K562 (cell line): ENCODE data around the gene STARD13. TPM values are rescaled to one million over a fixed set of nuclear protein-coding genes. Genes with fewer than 3 reads are reported as not detected.

ENCODE experiments used
- ATAC-seq: fragments of 200-7000 bp; cut with Tn5 transposase; 3 replicates; pipeline ENCODE4 v1.9.1; 2020; ENCODE audit warnings: moderate library complexity
- BruUV-seq: library from RNA; stranded (reverse); fragments of 400-500 nt; replicated peaks from 2 replicates; lab custom pipeline; 2021; lab: Mats Ljungman, UMichigan
- CTCF ChIA-PET: fragments of 300-600 bp; formaldehyde crosslinking; extraction: SDS; loops from one replicate; lab custom pipeline; 2021; ENCODE audit warnings: low intra/inter-chr PET ratio; lab: Yijun Ruan, JAX
- POLR2A ChIA-PET: fragments of 300-600, 350-650 bp; sonication (Branson Sonifier 250); formaldehyde crosslinking; extraction: SDS; loops from one replicate; lab custom pipeline; 2021; ENCODE audit warnings: antibody characterized with exemption, inconsistent platforms; lab: Yijun Ruan, JAX
- DNase-seq, 4 experiments: peaks; one replicate each; pipeline versions ENCODE4 v3.0.0 to v3.0.0-alpha.2; 2011 to 2018; ENCODE audit warnings: low spot score in 3 of 4, mixed read lengths in 3 of 4; ENCODE audit errors: extremely low read depth in 1 of 4
- FAIRE-seq: peaks from 2 replicates; lab custom pipeline; 2011; peaks lifted over from hg19 to GRCh38; lab: Jason Lieb, UNC
- H2AFZ ChIP-seq: 2 replicates; pipeline ENCODE4 v1.6.0; 2011; ENCODE audit warnings: low read depth, low read length, control low read depth, inconsistent platforms
- H3K27ac ChIP-seq: fragments of 200-600 bp; 3 replicates; pipeline ENCODE4 v1.8.0; 2011; ENCODE audit warnings: low read depth, mild to moderate bottlenecking, control low read depth, inconsistent platforms, low read length, moderate library complexity, mixed read lengths; ENCODE audit errors: extremely low read depth
- H3K27me3 ChIP-seq, 2 experiments: fragments of 300-600 bp in 1 of 2; 2 replicates in 1 of 2; 3 replicates in 1 of 2; pipeline versions ENCODE4 v1.6.0 to v1.8.0; 2011; ENCODE audit warnings: inconsistent platforms in 2 of 2, low read length in 2 of 2, mild to moderate bottlenecking in 1 of 2, mixed read lengths in 1 of 2, moderate library complexity in 1 of 2; ENCODE audit not compliant: control insufficient read depth in 2 of 2, insufficient read depth in 2 of 2
- H3K36me3 ChIP-seq: fragments of 300-600 bp; 3 replicates; pipeline ENCODE4 v1.8.0; 2011; ENCODE audit warnings: mild to moderate bottlenecking, low read length, inconsistent platforms; ENCODE audit not compliant: control insufficient read depth, insufficient read depth
- H3K4me1 ChIP-seq, 2 experiments: fragments of 200-600 bp in 1 of 2; replicated peaks in 1 of 2; 2 replicates in 1 of 2; 3 replicates in 1 of 2; pipeline versions ENCODE4 v1.5.1 to v1.8.0; 2011; ENCODE audit warnings: inconsistent platforms in 2 of 2, low read length in 2 of 2, mild to moderate bottlenecking in 1 of 2, mixed read lengths in 1 of 2, moderate library complexity in 1 of 2; ENCODE audit not compliant: control insufficient read depth in 2 of 2, insufficient read depth in 2 of 2
- H3K4me2 ChIP-seq: 2 replicates; pipeline ENCODE4 v1.6.1; 2011; ENCODE audit warnings: low read length, control low read depth, inconsistent platforms, mixed read lengths; ENCODE audit not compliant: insufficient read depth
- H3K4me3 ChIP-seq: fragments of 200-600 bp; sonication (generic), shearing (Covaris generic); 2 replicates; pipeline ENCODE4 v1.5.1; 2016; ENCODE audit warnings: control low read depth, inconsistent platforms
- H3K79me2 ChIP-seq: fragments of 200-600 bp; 3 replicates; pipeline ENCODE4 v1.8.0; 2011; ENCODE audit warnings: low read length, inconsistent platforms; ENCODE audit not compliant: control insufficient read depth, insufficient read depth
- H3K9ac ChIP-seq, 2 experiments: 2 replicates each; pipeline versions ENCODE4 v1.6.0 to v1.6.1; 2011; ENCODE audit warnings: low read depth in 2 of 2, low read length in 2 of 2, control low read depth in 1 of 2, inconsistent platforms in 1 of 2, mild to moderate bottlenecking in 1 of 2, mixed read lengths in 1 of 2; ENCODE audit not compliant: insufficient read depth in 1 of 2
- H3K9me1 ChIP-seq: one replicate; pipeline ENCODE4 v1.6.0; 2011; ENCODE audit warnings: inconsistent platforms, mild to moderate bottlenecking, low read length, moderate library complexity; ENCODE audit not compliant: control insufficient read depth, insufficient read depth
- H3K9me3 ChIP-seq: replicated peaks from 2 replicates; pipeline ENCODE4 v1.5.1; 2011; ENCODE audit warnings: low read depth, low read length, inconsistent platforms; ENCODE audit not compliant: control insufficient read depth, insufficient read depth
- H4K20me1 ChIP-seq: replicated peaks from 2 replicates; pipeline ENCODE4 v1.6.1; 2011; ENCODE audit warnings: low read length, inconsistent platforms, mixed read lengths; ENCODE audit not compliant: control insufficient read depth, insufficient read depth
- NFRKB ChIP-seq: fragments of 450-650 bp; IDR thresholded peaks from 2 replicates; pipeline ENCODE4 v1.6.1; 2016; ENCODE audit warnings: low read depth
- RBBP5 ChIP-seq: fragments of 200-600 bp; sonication (generic); IDR thresholded peaks from 2 replicates; pipeline ENCODE4 v1.6.1; 2012; ENCODE audit warnings: borderline replicate concordance, mild to moderate bottlenecking, low read length, control low read depth, inconsistent platforms; ENCODE audit not compliant: insufficient read depth, poor library complexity, severe bottlenecking
- ZKSCAN8 ChIP-seq: fragments of 200-800 bp; sonication (Bioruptor generic); IDR thresholded peaks from 2 replicates; pipeline ENCODE4 v1.6.1; 2016; ENCODE audit warnings: missing genetic modification characterization, missing compliant biosample characterization
- ZNF644 ChIP-seq: fragments of 200-800 bp; sonication (Bioruptor generic); IDR thresholded peaks from 2 replicates; pipeline ENCODE4 v1.6.1; 2016; ENCODE audit warnings: low read depth, missing genetic modification characterization, missing compliant biosample characterization
- WGBS: fragments of 100-300 bp; shearing (Covaris generic); methylation state at CpG from one replicate; pipeline ENCODE4 v1.1.6; 2016; ENCODE audit warnings: low coverage, mixed read lengths; ENCODE audit not compliant: insufficient coverage; ENCODE audit errors: missing lambda C conversion rate; 5-methylcytosine and 5-hydroxymethylcytosine counted together
- in situ Hi-C: fragments of 300-500 bp; cut with MboI; formaldehyde crosslinking; loops from 4 replicates; pipeline ENCODE4 v1.15.0; 2018; ENCODE audit warnings: inconsistent platforms, mixed read lengths
- intact Hi-C: fragments of 100-400 bp; cut with micrococcal nuclease; formaldehyde crosslinking; loops from 2 replicates; pipeline ENCODE4 v1.14.2; 2022
- polyA plus RNA-seq, 8 experiments: library from polyadenylated mRNA; depleted of rRNA in 4 of 8; stranded (reverse) in 5 of 8; unstranded in 3 of 8; fragments of >200 nt; fragmentation: Nextera tagmentation in 2 of 8; fragmentation: Illumina TruSeq in 1 of 8; extraction: Ambion mirVana in 2 of 8; extraction: Trizol in 1 of 8; gene quantifications; 2 replicates each; pipeline versions ENCODE4 v1.2.1 to v1.2.3, GENCODE V29; 2011 to 2014; ENCODE audit warnings: inconsistent platforms in 1 of 8, missing spikeins in 1 of 8
- total RNA-seq, 7 experiments: library from RNA; depleted of rRNA in 6 of 7; stranded (reverse); fragments of >200 nt in 6 of 7; fragmentation: Illumina TruSeq in 2 of 7; extraction: Trizol in 2 of 7; gene quantifications; 2 replicates each; pipeline versions ENCODE4 v1.2.1 to v1.2.3, GENCODE V29; 2011 to 2021; ENCODE audit warnings: low replicate concordance in 1 of 7
- TF ChIP-seq, protein P1 (sequence below): fragments of 250-450 bp; sonication (Bioruptor Pico); IDR thresholded peaks from 2 replicates; pipeline ENCODE4 v1.5.0; 2021; ENCODE audit warnings: mild to moderate bottlenecking, borderline replicate concordance
- TF ChIP-seq, protein P2 (sequence below): fragments of 450-650 bp; IDR thresholded peaks from 2 replicates; pipeline ENCODE4 v1.7.0; 2016; ENCODE audit warnings: borderline replicate concordance

The STARD13 gene
- total and polyA plus RNA-seq, 9 of the 15 experiments (the other 6 are each of a cell fraction or from before 2014, with no cell fraction given) = 0.11 TPM; not detected in 8

DNA sequence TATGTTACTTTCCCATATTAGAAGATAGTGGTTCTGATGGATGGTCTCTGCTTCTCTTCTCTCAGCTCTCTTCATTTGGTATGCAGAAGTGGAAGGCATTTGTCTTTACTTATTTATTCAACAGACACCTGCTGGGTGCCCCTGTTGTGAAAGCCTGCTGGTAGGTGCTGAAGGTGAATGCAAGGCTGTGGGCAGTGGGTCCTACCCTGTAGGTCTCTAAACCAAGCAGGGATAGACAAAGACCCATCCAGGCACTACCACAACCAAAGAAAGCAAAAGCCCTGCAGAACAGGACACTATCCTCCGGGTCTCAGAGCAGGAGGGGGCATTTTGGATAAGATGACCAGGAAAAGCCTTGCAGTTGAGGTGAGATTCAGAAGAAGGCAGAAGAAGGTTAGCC, 106.1 kb downstream of the STARD13 start:
- intact Hi-C loops (no loop called here), in situ Hi-C loops (no loop called here)
- 0% methylated on average over 1 of the region's 1 CpG for whole genome bisulfite sequencing
- no peaks in the 10 kb centered on the region for H3K4me1 ChIP-seq
- ChIA-PET POLR2A (no interaction called here), CTCF (no interaction called here)
- no peak overlapping the region for H3K4me3 ChIP-seq
- H3K9ac ChIP-seq = no peak overlapping the region
- H3K4me2 ChIP-seq = no peak overlapping the region
- H3K27ac ChIP-seq = no peak overlapping the region
- H3K36me3 ChIP-seq = no peaks in the 10 kb centered on the region
- H2AFZ ChIP-seq = no peak overlapping the region
- BruUV-seq = no TSS peak
- H3K79me2 ChIP-seq = no peaks in the 10 kb centered on the region
- no peak for FAIRE-seq
- H3K27me3 ChIP-seq = no peaks in the 10 kb centered on the region
- H3K9me3 ChIP-seq = no peaks in the 10 kb centered on the region
- no peaks in the 10 kb centered on the region for H3K9me1 ChIP-seq
- no peak for DNase-seq
- H4K20me1 ChIP-seq = no peaks in the 10 kb centered on the region
- TF ChIP-seq NFRKB (no peak), ZNF644 (no peak), RBBP5 (no peak), ZKSCAN8 (CRISPR knock-in tag) (no peak)
- TF ChIP-seq, protein P1, sequence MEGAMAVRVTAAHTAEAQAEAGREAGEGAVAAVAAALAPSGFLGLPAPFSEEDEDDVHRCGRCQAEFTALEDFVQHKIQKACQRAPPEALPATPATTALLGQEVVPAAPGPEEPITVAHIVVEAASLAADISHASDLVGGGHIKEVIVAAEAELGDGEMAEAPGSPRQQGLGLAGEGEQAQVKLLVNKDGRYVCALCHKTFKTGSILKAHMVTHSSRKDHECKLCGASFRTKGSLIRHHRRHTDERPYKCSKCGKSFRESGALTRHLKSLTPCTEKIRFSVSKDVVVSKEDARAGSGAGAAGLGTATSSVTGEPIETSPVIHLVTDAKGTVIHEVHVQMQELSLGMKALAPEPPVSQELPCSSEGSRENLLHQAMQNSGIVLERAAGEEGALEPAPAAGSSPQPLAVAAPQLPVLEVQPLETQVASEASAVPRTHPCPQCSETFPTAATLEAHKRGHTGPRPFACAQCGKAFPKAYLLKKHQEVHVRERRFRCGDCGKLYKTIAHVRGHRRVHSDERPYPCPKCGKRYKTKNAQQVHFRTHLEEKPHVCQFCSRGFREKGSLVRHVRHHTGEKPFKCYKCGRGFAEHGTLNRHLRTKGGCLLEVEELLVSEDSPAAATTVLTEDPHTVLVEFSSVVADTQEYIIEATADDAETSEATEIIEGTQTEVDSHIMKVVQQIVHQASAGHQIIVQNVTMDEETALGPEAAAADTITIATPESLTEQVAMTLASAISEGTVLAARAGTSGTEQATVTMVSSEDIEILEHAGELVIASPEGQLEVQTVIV (CRISPR knock-in tag) = no peak
- TF ChIP-seq, protein P2, sequence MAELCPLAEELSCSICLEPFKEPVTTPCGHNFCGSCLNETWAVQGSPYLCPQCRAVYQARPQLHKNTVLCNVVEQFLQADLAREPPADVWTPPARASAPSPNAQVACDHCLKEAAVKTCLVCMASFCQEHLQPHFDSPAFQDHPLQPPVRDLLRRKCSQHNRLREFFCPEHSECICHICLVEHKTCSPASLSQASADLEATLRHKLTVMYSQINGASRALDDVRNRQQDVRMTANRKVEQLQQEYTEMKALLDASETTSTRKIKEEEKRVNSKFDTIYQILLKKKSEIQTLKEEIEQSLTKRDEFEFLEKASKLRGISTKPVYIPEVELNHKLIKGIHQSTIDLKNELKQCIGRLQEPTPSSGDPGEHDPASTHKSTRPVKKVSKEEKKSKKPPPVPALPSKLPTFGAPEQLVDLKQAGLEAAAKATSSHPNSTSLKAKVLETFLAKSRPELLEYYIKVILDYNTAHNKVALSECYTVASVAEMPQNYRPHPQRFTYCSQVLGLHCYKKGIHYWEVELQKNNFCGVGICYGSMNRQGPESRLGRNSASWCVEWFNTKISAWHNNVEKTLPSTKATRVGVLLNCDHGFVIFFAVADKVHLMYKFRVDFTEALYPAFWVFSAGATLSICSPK = no peak
- ATAC-seq = no peak
